Measurements from ENCODE around the gene APBA2.

DNA sequence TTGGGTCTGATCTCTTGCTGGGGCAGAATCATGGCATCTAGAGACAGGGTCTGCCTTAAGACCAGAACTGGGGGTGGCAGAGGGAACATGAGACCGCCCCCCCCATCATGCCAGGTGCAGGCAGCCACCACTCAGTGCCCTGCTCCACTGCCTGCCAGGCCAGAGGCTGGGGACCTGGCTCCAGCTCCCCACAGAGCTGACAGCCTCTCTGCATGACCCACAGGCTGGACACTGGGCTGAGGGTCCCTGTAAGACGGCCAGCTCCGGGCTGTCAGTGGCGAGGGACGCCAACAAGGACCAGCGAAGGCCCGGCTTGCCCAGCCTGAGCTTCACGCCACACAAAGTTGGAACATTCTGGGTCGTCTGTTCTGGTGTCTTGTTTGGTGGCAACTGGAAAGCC lies 238.2 kb downstream of the APBA2 start:
- TF ChIP-seq, protein P1, sequence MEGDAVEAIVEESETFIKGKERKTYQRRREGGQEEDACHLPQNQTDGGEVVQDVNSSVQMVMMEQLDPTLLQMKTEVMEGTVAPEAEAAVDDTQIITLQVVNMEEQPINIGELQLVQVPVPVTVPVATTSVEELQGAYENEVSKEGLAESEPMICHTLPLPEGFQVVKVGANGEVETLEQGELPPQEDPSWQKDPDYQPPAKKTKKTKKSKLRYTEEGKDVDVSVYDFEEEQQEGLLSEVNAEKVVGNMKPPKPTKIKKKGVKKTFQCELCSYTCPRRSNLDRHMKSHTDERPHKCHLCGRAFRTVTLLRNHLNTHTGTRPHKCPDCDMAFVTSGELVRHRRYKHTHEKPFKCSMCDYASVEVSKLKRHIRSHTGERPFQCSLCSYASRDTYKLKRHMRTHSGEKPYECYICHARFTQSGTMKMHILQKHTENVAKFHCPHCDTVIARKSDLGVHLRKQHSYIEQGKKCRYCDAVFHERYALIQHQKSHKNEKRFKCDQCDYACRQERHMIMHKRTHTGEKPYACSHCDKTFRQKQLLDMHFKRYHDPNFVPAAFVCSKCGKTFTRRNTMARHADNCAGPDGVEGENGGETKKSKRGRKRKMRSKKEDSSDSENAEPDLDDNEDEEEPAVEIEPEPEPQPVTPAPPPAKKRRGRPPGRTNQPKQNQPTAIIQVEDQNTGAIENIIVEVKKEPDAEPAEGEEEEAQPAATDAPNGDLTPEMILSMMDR (IDR thresholded peaks at IDR 0.05), result no peak
- no peak for TF ChIP-seq POLR2A (IDR thresholded peaks at IDR 0.05)
